Astrocyte (in vitro differentiated cells and primary cell): Measurements from ENCODE around the gene SLC16A7.

ENCODE experiments used
- EZH2 ChIP-seq: IDR thresholded peaks from 2 replicates; pipeline ENCODE4 v1.6.1; 2012; ENCODE audit warnings: mild to moderate bottlenecking, low read length, inconsistent platforms; ENCODE audit not compliant: insufficient read depth
- TF ChIP-seq, protein P1 (sequence below): IDR thresholded peaks from 2 replicates; pipeline ENCODE4 v1.5.1; 2011; ENCODE audit warnings: low read depth, mild to moderate bottlenecking, inconsistent platforms, low read length, moderate library complexity; ENCODE audit not compliant: insufficient read depth

GRCh38 chr12:59744564-59744963 is 148.7 kb downstream of the SLC16A7 start:
- TF ChIP-seq, protein P1, sequence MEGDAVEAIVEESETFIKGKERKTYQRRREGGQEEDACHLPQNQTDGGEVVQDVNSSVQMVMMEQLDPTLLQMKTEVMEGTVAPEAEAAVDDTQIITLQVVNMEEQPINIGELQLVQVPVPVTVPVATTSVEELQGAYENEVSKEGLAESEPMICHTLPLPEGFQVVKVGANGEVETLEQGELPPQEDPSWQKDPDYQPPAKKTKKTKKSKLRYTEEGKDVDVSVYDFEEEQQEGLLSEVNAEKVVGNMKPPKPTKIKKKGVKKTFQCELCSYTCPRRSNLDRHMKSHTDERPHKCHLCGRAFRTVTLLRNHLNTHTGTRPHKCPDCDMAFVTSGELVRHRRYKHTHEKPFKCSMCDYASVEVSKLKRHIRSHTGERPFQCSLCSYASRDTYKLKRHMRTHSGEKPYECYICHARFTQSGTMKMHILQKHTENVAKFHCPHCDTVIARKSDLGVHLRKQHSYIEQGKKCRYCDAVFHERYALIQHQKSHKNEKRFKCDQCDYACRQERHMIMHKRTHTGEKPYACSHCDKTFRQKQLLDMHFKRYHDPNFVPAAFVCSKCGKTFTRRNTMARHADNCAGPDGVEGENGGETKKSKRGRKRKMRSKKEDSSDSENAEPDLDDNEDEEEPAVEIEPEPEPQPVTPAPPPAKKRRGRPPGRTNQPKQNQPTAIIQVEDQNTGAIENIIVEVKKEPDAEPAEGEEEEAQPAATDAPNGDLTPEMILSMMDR = no peak
- TF ChIP-seq EZH2 = no peak
